SH-SY5Y (cell line): ENCODE data around the gene CUBN.

ENCODE experiments used
- GATA2 ChIP-seq: IDR thresholded peaks from 2 replicates; pipeline ENCODE4 v1.6.1; 2011; ENCODE audit warnings: mild to moderate bottlenecking, low read depth, low read length
- GATA3 ChIP-seq: IDR thresholded peaks from 2 replicates; pipeline ENCODE4 v1.6.1; 2011; ENCODE audit warnings: low read depth, mild to moderate bottlenecking, low read length, moderate library complexity

- TF ChIP-seq GATA3 (no peak), GATA2 (no peak)
Observed at GRCh38 chr10:16915300-16915699, 214.3 kb downstream of the CUBN start.
